K562 (cell line): ENCODE results near the gene LPCAT2. TPM values are rescaled to one million over a fixed set of nuclear protein-coding genes. Genes with fewer than 3 reads are reported as not detected.

Experiments used
- ATAC-seq: fragments of 200-7000 bp; cut with Tn5 transposase; 3 replicates; pipeline ENCODE4 v1.9.1; 2020; ENCODE audit warnings: moderate library complexity
- BruUV-seq: library from RNA; stranded (reverse); fragments of 400-500 nt; replicated peaks from 2 replicates; lab custom pipeline; 2021; lab: Mats Ljungman, UMichigan
- CTCF ChIA-PET: fragments of 300-600 bp; formaldehyde crosslinking; extraction: SDS; loops from one replicate; lab custom pipeline; 2021; ENCODE audit warnings: low intra/inter-chr PET ratio; lab: Yijun Ruan, JAX
- POLR2A ChIA-PET: fragments of 300-600, 350-650 bp; sonication (Branson Sonifier 250); formaldehyde crosslinking; extraction: SDS; loops from one replicate; lab custom pipeline; 2021; ENCODE audit warnings: antibody characterized with exemption, inconsistent platforms; lab: Yijun Ruan, JAX
- DNase-seq, 4 experiments: peaks; one replicate each; pipeline versions ENCODE4 v3.0.0 to v3.0.0-alpha.2; 2011 to 2018; ENCODE audit warnings: low spot score in 3 of 4, mixed read lengths in 3 of 4; ENCODE audit errors: extremely low read depth in 1 of 4
- FAIRE-seq: peaks from 2 replicates; lab custom pipeline; 2011; peaks lifted over from hg19 to GRCh38; lab: Jason Lieb, UNC
- H2AFZ ChIP-seq: 2 replicates; pipeline ENCODE4 v1.6.0; 2011; ENCODE audit warnings: low read depth, low read length, control low read depth, inconsistent platforms
- H3K27ac ChIP-seq: fragments of 200-600 bp; 3 replicates; pipeline ENCODE4 v1.8.0; 2011; ENCODE audit warnings: low read depth, mild to moderate bottlenecking, control low read depth, inconsistent platforms, low read length, moderate library complexity, mixed read lengths; ENCODE audit errors: extremely low read depth
- H3K27me3 ChIP-seq, 2 experiments: fragments of 300-600 bp in 1 of 2; 2 replicates in 1 of 2; 3 replicates in 1 of 2; pipeline versions ENCODE4 v1.6.0 to v1.8.0; 2011; ENCODE audit warnings: inconsistent platforms in 2 of 2, low read length in 2 of 2, mild to moderate bottlenecking in 1 of 2, mixed read lengths in 1 of 2, moderate library complexity in 1 of 2; ENCODE audit not compliant: control insufficient read depth in 2 of 2, insufficient read depth in 2 of 2
- H3K36me3 ChIP-seq: fragments of 300-600 bp; 3 replicates; pipeline ENCODE4 v1.8.0; 2011; ENCODE audit warnings: mild to moderate bottlenecking, low read length, inconsistent platforms; ENCODE audit not compliant: control insufficient read depth, insufficient read depth
- H3K4me1 ChIP-seq, 2 experiments: fragments of 200-600 bp in 1 of 2; replicated peaks in 1 of 2; 2 replicates in 1 of 2; 3 replicates in 1 of 2; pipeline versions ENCODE4 v1.5.1 to v1.8.0; 2011; ENCODE audit warnings: inconsistent platforms in 2 of 2, low read length in 2 of 2, mild to moderate bottlenecking in 1 of 2, mixed read lengths in 1 of 2, moderate library complexity in 1 of 2; ENCODE audit not compliant: control insufficient read depth in 2 of 2, insufficient read depth in 2 of 2
- H3K4me2 ChIP-seq: 2 replicates; pipeline ENCODE4 v1.6.1; 2011; ENCODE audit warnings: low read length, control low read depth, inconsistent platforms, mixed read lengths; ENCODE audit not compliant: insufficient read depth
- H3K4me3 ChIP-seq: fragments of 200-600 bp; sonication (generic), shearing (Covaris generic); 2 replicates; pipeline ENCODE4 v1.5.1; 2016; ENCODE audit warnings: control low read depth, inconsistent platforms
- H3K79me2 ChIP-seq: fragments of 200-600 bp; 3 replicates; pipeline ENCODE4 v1.8.0; 2011; ENCODE audit warnings: low read length, inconsistent platforms; ENCODE audit not compliant: control insufficient read depth, insufficient read depth
- H3K9ac ChIP-seq, 2 experiments: 2 replicates each; pipeline versions ENCODE4 v1.6.0 to v1.6.1; 2011; ENCODE audit warnings: low read depth in 2 of 2, low read length in 2 of 2, control low read depth in 1 of 2, inconsistent platforms in 1 of 2, mild to moderate bottlenecking in 1 of 2, mixed read lengths in 1 of 2; ENCODE audit not compliant: insufficient read depth in 1 of 2
- H3K9me1 ChIP-seq: one replicate; pipeline ENCODE4 v1.6.0; 2011; ENCODE audit warnings: inconsistent platforms, mild to moderate bottlenecking, low read length, moderate library complexity; ENCODE audit not compliant: control insufficient read depth, insufficient read depth
- H3K9me3 ChIP-seq: replicated peaks from 2 replicates; pipeline ENCODE4 v1.5.1; 2011; ENCODE audit warnings: low read depth, low read length, inconsistent platforms; ENCODE audit not compliant: control insufficient read depth, insufficient read depth
- H4K20me1 ChIP-seq: replicated peaks from 2 replicates; pipeline ENCODE4 v1.6.1; 2011; ENCODE audit warnings: low read length, inconsistent platforms, mixed read lengths; ENCODE audit not compliant: control insufficient read depth, insufficient read depth
- ARNT ChIP-seq, 2 experiments: fragments of 450-650 bp; IDR thresholded peaks; 2 replicates each; pipeline ENCODE4 v1.6.1; 2016; ENCODE audit warnings: mild to moderate bottlenecking in 1 of 2
- CXXC5 ChIP-seq: fragments of 250-450 bp; sonication (Bioruptor Pico); IDR thresholded peaks from 2 replicates; pipeline ENCODE4 v1.8.0; 2022; ENCODE audit warnings: inconsistent platforms, mild to moderate bottlenecking, moderate library complexity
- JUNB ChIP-seq: fragments of 450-650 bp; formaldehyde crosslinking; conservative IDR thresholded peaks from 2 replicates; pipeline ENCODE4 v1.4.0; 2020; ENCODE audit warnings: mild to moderate bottlenecking
- NR3C1 ChIP-seq: sonication (generic); formaldehyde crosslinking; IDR thresholded peaks from 2 replicates; pipeline ENCODE4 v1.8.1; 2022; ENCODE audit warnings: missing genetic modification reagents
- POLR2B ChIP-seq: fragments of 450-650 bp; IDR thresholded peaks from 2 replicates; pipeline ENCODE4 v1.6.1; 2018; ENCODE audit warnings: low read depth; ENCODE audit not compliant: partially characterized antibody
- PTBP1 ChIP-seq: fragments of 200-400 bp; formaldehyde crosslinking; IDR thresholded peaks from 2 replicates; pipeline ENCODE4 v1.6.1; 2017; ENCODE audit warnings: low read depth, low read length
- TEAD4 ChIP-seq, 2 experiments: sonication (generic) in 1 of 2; formaldehyde crosslinking in 1 of 2; IDR thresholded peaks; 2 replicates each; pipeline versions ENCODE4 v1.6.1 to v1.8.0; 2012 to 2022; ENCODE audit warnings: borderline replicate concordance in 1 of 2, inconsistent platforms in 1 of 2, low read length in 1 of 2, mild to moderate bottlenecking in 1 of 2, missing genetic modification reagents in 1 of 2
- UBTF ChIP-seq, 2 experiments: IDR thresholded peaks; 2 replicates each; pipeline ENCODE4 v1.6.1; 2012; ENCODE audit warnings: improper control_type of control experiment in 2 of 2, low read depth in 2 of 2, low read length in 2 of 2, borderline replicate concordance in 1 of 2
- ZNF146 ChIP-seq: IDR thresholded peaks from one replicate; pipeline ENCODE4 v1.6.1; 2018; ENCODE audit warnings: missing compliant biosample characterization; ENCODE audit not compliant: unreplicated experiment
- ZNF174 ChIP-seq: fragments of 250-450 bp; sonication (Bioruptor Pico); IDR thresholded peaks from 2 replicates; pipeline ENCODE4 v1.4.0; 2020; ENCODE audit warnings: mild to moderate bottlenecking
- ZNF445 ChIP-seq: fragments of 250-450 bp; sonication (Bioruptor Pico); IDR thresholded peaks from 2 replicates; pipeline ENCODE4 v1.4.0; 2020; ENCODE audit warnings: low read depth, mild to moderate bottlenecking, moderate library complexity
- ZNF584 ChIP-seq: fragments of 200-800 bp; sonication (Bioruptor generic); IDR thresholded peaks from 2 replicates; pipeline ENCODE4 v1.6.1; 2016; ENCODE audit warnings: low read depth, mild to moderate bottlenecking, missing genetic modification characterization, missing compliant biosample characterization
- WGBS: fragments of 100-300 bp; shearing (Covaris generic); methylation state at CpG from one replicate; pipeline ENCODE4 v1.1.6; 2016; ENCODE audit warnings: low coverage, mixed read lengths; ENCODE audit not compliant: insufficient coverage; ENCODE audit errors: missing lambda C conversion rate; 5-methylcytosine and 5-hydroxymethylcytosine counted together
- in situ Hi-C: fragments of 300-500 bp; cut with MboI; formaldehyde crosslinking; loops from 4 replicates; pipeline ENCODE4 v1.15.0; 2018; ENCODE audit warnings: inconsistent platforms, mixed read lengths
- intact Hi-C: fragments of 100-400 bp; cut with micrococcal nuclease; formaldehyde crosslinking; loops from 2 replicates; pipeline ENCODE4 v1.14.2; 2022
- polyA plus RNA-seq, 8 experiments: library from polyadenylated mRNA; depleted of rRNA in 4 of 8; stranded (reverse) in 5 of 8; unstranded in 3 of 8; fragments of >200 nt; fragmentation: Nextera tagmentation in 2 of 8; fragmentation: Illumina TruSeq in 1 of 8; extraction: Ambion mirVana in 2 of 8; extraction: Trizol in 1 of 8; gene quantifications; 2 replicates each; pipeline versions ENCODE4 v1.2.1 to v1.2.3, GENCODE V29; 2011 to 2014; ENCODE audit warnings: inconsistent platforms in 1 of 8, missing spikeins in 1 of 8
- total RNA-seq, 7 experiments: library from RNA; depleted of rRNA in 6 of 7; stranded (reverse); fragments of >200 nt in 6 of 7; fragmentation: Illumina TruSeq in 2 of 7; extraction: Trizol in 2 of 7; gene quantifications; 2 replicates each; pipeline versions ENCODE4 v1.2.1 to v1.2.3, GENCODE V29; 2011 to 2021; ENCODE audit warnings: low replicate concordance in 1 of 7
- TF ChIP-seq, protein P1 (sequence below): fragments of 250-450 bp; sonication (Bioruptor Pico); IDR thresholded peaks from 2 replicates; pipeline ENCODE4 v1.4.0; 2020; ENCODE audit warnings: mild to moderate bottlenecking, moderate library complexity, borderline replicate concordance
- TF ChIP-seq, protein P2 (sequence below): fragments of 450-650 bp; formaldehyde crosslinking; IDR thresholded peaks from 2 replicates; pipeline ENCODE4 v1.4.0; 2020; ENCODE audit warnings: mild to moderate bottlenecking, moderate library complexity

Gene LPCAT2
- total and polyA plus RNA-seq, 9 of the 15 experiments (the other 6 are each of a cell fraction or from before 2014, with no cell fraction given): 2.9 to 15.0 (median 7.3) TPM

DNA sequence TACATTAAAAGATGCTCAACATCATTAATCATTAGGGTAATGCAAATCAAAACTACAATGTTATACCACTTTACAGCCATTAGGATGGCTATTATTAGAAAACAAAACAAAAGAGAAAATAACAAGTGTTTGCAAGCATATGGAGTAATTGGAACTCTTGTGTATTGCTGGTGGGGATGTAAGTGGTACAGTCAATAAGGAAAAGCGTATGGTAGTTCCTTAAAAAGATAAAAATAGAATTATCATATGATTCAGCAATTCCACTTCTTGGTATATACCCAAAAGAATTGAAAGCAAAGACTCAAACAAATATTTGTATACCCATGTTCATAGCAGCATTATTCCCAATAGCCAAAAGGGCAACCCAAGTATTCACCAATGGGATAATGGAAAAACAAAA is 56.2 kb downstream of the LPCAT2 start:
- 52% methylated on average over 1 of the region's 1 CpG for WGBS
- Histone ChIP-seq H3K79me2 (no peaks in the 10 kb centered on the region), H4K20me1 (no peaks in the 10 kb centered on the region), H2AFZ (no peak overlapping the region), H3K27ac (no peak overlapping the region), H3K9me3 (no peaks in the 10 kb centered on the region), H3K36me3 (no peaks in the 10 kb centered on the region), H3K4me1 (peaks cover 0 to 7% of the 10 kb centered on the region in 2 experiments; a peak in 1 of 5 replicates), H3K4me2 (no peak overlapping the region), H3K9me1 (no peaks in the 10 kb centered on the region), H3K4me3 (no peak overlapping the region), H3K27me3 (no peaks in the 10 kb centered on the region), H3K9ac (no peak overlapping the region)
- DNase-seq (no peak), FAIRE-seq (no peak), ATAC-seq (no peak)
- POLR2A ChIA-PET: no interaction called here
- intact Hi-C loops (no loop called here), in situ Hi-C loops (no loop called here)
- BruUV-seq: no TSS peak
- CTCF ChIA-PET: no interaction called here
- no peak for TF ChIP-seq JUNB
- no peak for TF ChIP-seq ZNF146 (CRISPR knock-in tag)
- no peak for TF ChIP-seq ARNT (IDR thresholded peaks at IDR 0.05)
- no peak for TF ChIP-seq PTBP1
- TF ChIP-seq CXXC5 (CRISPR knock-in tag): no peak
- no peak for TF ChIP-seq ZNF445 (CRISPR knock-in tag)
- no peak for TF ChIP-seq ZNF584 (CRISPR knock-in tag)
- no peak for TF ChIP-seq POLR2B
- TF ChIP-seq, protein P1, sequence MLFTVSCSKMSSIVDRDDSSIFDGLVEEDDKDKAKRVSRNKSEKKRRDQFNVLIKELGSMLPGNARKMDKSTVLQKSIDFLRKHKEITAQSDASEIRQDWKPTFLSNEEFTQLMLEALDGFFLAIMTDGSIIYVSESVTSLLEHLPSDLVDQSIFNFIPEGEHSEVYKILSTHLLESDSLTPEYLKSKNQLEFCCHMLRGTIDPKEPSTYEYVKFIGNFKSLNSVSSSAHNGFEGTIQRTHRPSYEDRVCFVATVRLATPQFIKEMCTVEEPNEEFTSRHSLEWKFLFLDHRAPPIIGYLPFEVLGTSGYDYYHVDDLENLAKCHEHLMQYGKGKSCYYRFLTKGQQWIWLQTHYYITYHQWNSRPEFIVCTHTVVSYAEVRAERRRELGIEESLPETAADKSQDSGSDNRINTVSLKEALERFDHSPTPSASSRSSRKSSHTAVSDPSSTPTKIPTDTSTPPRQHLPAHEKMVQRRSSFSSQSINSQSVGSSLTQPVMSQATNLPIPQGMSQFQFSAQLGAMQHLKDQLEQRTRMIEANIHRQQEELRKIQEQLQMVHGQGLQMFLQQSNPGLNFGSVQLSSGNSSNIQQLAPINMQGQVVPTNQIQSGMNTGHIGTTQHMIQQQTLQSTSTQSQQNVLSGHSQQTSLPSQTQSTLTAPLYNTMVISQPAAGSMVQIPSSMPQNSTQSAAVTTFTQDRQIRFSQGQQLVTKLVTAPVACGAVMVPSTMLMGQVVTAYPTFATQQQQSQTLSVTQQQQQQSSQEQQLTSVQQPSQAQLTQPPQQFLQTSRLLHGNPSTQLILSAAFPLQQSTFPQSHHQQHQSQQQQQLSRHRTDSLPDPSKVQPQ: no peak
- TF ChIP-seq UBTF (IDR thresholded peaks at IDR 0.05; ENCODE audit: borderline replicate concordance in 1 of 2, low read depth in 2 of 2, low read length in 2 of 2): no peak
- TF ChIP-seq NR3C1 (CRISPR knock-in tag): no peak
- no peak for TF ChIP-seq TEAD4 (IDR thresholded peaks at IDR 0.05; ENCODE audit: low read length)
- no peak for TF ChIP-seq TEAD4 (CRISPR knock-in tag; IDR thresholded peaks at IDR 0.05; ENCODE audit: borderline replicate concordance)
- TF ChIP-seq, protein P2, sequence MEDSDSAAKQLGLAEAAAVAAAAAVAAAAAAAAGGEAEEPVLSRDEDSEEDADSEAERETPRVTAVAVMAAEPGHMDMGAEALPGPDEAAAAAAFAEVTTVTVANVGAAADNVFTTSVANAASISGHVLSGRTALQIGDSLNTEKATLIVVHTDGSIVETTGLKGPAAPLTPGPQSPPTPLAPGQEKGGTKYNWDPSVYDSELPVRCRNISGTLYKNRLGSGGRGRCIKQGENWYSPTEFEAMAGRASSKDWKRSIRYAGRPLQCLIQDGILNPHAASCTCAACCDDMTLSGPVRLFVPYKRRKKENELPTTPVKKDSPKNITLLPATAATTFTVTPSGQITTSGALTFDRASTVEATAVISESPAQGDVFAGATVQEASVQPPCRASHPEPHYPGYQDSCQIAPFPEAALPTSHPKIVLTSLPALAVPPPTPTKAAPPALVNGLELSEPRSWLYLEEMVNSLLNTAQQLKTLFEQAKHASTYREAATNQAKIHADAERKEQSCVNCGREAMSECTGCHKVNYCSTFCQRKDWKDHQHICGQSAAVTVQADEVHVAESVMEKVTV (CRISPR knock-in tag): no peak
- no peak for TF ChIP-seq ZNF174 (CRISPR knock-in tag)
